Measurements from ENCODE around the gene USH2A.

DNA sequence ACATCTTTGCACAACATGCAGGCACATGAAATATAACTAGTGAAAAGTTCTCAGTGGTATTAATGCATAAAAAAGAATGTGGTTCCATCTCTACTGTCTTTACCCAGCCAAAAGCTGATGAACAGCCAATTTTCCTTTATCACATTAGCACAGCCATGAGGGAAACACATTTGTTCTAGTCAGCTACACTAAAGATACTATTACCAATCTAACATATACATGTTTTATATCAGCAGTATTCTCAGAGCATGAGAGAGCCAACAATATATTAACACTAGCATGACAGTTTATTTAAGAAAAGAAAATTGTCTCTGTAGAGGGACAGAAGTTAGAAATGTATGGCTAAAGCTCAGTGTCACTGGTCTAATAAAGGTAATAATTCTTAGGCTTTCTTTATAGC, 56.3 kb downstream of the USH2A start:
- TF ChIP-seq POLR2A (IDR thresholded peaks at IDR 0.05; ENCODE audit: low read length) (no peak), JUN (IDR thresholded peaks at IDR 0.05) (no peak), KDM1A (IDR thresholded peaks at IDR 0.05; ENCODE audit: low read depth) (no peak), BHLHE40 (IDR thresholded peaks at IDR 0.05; ENCODE audit: low read depth, low read length) (no peak), CEBPB (IDR thresholded peaks at IDR 0.05) (no peak), MYC (IDR thresholded peaks at IDR 0.05; ENCODE audit: borderline replicate concordance, low read length) (no peak), EP300 (IDR thresholded peaks at IDR 0.05) (no peak)
- TF ChIP-seq, protein P1, sequence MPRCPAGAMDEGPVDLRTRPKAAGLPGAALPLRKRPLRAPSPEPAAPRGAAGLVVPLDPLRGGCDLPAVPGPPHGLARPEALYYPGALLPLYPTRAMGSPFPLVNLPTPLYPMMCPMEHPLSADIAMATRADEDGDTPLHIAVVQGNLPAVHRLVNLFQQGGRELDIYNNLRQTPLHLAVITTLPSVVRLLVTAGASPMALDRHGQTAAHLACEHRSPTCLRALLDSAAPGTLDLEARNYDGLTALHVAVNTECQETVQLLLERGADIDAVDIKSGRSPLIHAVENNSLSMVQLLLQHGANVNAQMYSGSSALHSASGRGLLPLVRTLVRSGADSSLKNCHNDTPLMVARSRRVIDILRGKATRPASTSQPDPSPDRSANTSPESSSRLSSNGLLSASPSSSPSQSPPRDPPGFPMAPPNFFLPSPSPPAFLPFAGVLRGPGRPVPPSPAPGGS (IDR thresholded peaks at IDR 0.05), result no peak
- TF ChIP-seq, protein P2, sequence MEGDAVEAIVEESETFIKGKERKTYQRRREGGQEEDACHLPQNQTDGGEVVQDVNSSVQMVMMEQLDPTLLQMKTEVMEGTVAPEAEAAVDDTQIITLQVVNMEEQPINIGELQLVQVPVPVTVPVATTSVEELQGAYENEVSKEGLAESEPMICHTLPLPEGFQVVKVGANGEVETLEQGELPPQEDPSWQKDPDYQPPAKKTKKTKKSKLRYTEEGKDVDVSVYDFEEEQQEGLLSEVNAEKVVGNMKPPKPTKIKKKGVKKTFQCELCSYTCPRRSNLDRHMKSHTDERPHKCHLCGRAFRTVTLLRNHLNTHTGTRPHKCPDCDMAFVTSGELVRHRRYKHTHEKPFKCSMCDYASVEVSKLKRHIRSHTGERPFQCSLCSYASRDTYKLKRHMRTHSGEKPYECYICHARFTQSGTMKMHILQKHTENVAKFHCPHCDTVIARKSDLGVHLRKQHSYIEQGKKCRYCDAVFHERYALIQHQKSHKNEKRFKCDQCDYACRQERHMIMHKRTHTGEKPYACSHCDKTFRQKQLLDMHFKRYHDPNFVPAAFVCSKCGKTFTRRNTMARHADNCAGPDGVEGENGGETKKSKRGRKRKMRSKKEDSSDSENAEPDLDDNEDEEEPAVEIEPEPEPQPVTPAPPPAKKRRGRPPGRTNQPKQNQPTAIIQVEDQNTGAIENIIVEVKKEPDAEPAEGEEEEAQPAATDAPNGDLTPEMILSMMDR (IDR thresholded peaks at IDR 0.05), result no peak
- TF ChIP-seq, protein P3, sequence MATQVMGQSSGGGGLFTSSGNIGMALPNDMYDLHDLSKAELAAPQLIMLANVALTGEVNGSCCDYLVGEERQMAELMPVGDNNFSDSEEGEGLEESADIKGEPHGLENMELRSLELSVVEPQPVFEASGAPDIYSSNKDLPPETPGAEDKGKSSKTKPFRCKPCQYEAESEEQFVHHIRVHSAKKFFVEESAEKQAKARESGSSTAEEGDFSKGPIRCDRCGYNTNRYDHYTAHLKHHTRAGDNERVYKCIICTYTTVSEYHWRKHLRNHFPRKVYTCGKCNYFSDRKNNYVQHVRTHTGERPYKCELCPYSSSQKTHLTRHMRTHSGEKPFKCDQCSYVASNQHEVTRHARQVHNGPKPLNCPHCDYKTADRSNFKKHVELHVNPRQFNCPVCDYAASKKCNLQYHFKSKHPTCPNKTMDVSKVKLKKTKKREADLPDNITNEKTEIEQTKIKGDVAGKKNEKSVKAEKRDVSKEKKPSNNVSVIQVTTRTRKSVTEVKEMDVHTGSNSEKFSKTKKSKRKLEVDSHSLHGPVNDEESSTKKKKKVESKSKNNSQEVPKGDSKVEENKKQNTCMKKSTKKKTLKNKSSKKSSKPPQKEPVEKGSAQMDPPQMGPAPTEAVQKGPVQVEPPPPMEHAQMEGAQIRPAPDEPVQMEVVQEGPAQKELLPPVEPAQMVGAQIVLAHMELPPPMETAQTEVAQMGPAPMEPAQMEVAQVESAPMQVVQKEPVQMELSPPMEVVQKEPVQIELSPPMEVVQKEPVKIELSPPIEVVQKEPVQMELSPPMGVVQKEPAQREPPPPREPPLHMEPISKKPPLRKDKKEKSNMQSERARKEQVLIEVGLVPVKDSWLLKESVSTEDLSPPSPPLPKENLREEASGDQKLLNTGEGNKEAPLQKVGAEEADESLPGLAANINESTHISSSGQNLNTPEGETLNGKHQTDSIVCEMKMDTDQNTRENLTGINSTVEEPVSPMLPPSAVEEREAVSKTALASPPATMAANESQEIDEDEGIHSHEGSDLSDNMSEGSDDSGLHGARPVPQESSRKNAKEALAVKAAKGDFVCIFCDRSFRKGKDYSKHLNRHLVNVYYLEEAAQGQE (IDR thresholded peaks at IDR 0.05), result no peak
